GM21576 (cell line): ENCODE measurements around the gene DLGAP4.

Source experiments
- ATAC-seq: cut with Tn5 transposase; IDR thresholded peaks from one replicate; pipeline ENCODE4 v1.9.1; 2021; ENCODE audit warnings: mild to moderate bottlenecking, moderate library complexity; ENCODE audit not compliant: unreplicated experiment

DLGAP4 gene

GRCh38 chr20:36274181-36274841 lies 31.8 kb upstream of the DLGAP4 start:
- ATAC-seq = no peak

GRCh38 chr20:36275011-36275410 lies 31.1 kb upstream of the DLGAP4 start:
- no peak for ATAC-seq

- no peak for ATAC-seq
Observed at GRCh38 chr20:36275441-36276189, 30.5 kb upstream of the DLGAP4 start.

GRCh38 chr20:36277546-36277945 lies 28.6 kb upstream of the DLGAP4 start:
- ATAC-seq = no peak

- no peak for ATAC-seq
Observed at GRCh38 chr20:36279362-36279761, 26.8 kb upstream of the DLGAP4 start.

- ATAC-seq = no peak
Observed at GRCh38 chr20:36279776-36280175, 26.4 kb upstream of the DLGAP4 start.

GRCh38 chr20:36281785-36282380 lies 24.3 kb upstream of the DLGAP4 start:
- no peak for ATAC-seq

GRCh38 chr20:36284751-36285150 lies 21.4 kb upstream of the DLGAP4 start:
- no peak for ATAC-seq

- no peak for ATAC-seq
Observed at GRCh38 chr20:36285746-36286447, 20.2 kb upstream of the DLGAP4 start.

- no peak for ATAC-seq
Observed at GRCh38 chr20:36297656-36298055, 8.5 kb upstream of the DLGAP4 start.

GRCh38 chr20:36298061-36298460 lies 8.1 kb upstream of the DLGAP4 start:
- no peak for ATAC-seq

- no peak for ATAC-seq
Observed at GRCh38 chr20:36298795-36299339, 7.3 kb upstream of the DLGAP4 start.

- ATAC-seq = no peak
Observed at GRCh38 chr20:36299459-36299858, 6.7 kb upstream of the DLGAP4 start.

- no peak for ATAC-seq
Observed at GRCh38 chr20:36301359-36302119, 4.6 kb upstream of the DLGAP4 start.

GRCh38 chr20:36303020-36303595 lies 3.0 kb upstream of the DLGAP4 start:
- ATAC-seq = no peak

- ATAC-seq = no peak
Observed at GRCh38 chr20:36303831-36304230, 2.3 kb upstream of the DLGAP4 start.

- no peak for ATAC-seq
Observed at GRCh38 chr20:36304786-36305495, 1.2 kb upstream of the DLGAP4 start.

GRCh38 chr20:36306553-36307411 lies 643 bp downstream of the DLGAP4 start:
- no peak for ATAC-seq
